Natural killer cell (primary cell): Measurements from ENCODE around the gene CEP104. TPM values are rescaled to one million over a fixed set of nuclear protein-coding genes. Genes with fewer than 3 reads are reported as not detected.

Experiments
- ATAC-seq, 3 donors: fragments of 150-1000 bp in 2 of 3; fragments of 200-7000 bp in 1 of 3; cut with Tn5 transposase; 1 replicate in 1 of 3; 2 replicates in 2 of 3; pipeline ENCODE4 v1.10.0; 2021; ENCODE audit warnings: mild to moderate bottlenecking in 2 of 3, moderate library complexity in 2 of 3
- DNase-seq, 2 donors: peaks; one replicate each; pipeline versions ENCODE4 v3.0.0 to v3.0.0-alpha.2; 2013 to 2021; ENCODE audit warnings: mixed read lengths in 1 of 2
- H3K27ac ChIP-seq: one replicate; pipeline ENCODE4 v1.5.1; 2013; ENCODE audit warnings: mild to moderate bottlenecking, low read length
- H3K27me3 ChIP-seq: one replicate; pipeline ENCODE4 v1.6.1; 2013; ENCODE audit warnings: low read length; ENCODE audit not compliant: control insufficient read depth, insufficient read depth
- H3K36me3 ChIP-seq: one replicate; pipeline ENCODE4 v1.6.1; 2013; ENCODE audit warnings: low read length; ENCODE audit not compliant: control insufficient read depth, insufficient read depth
- H3K4me1 ChIP-seq: one replicate; pipeline ENCODE4 v1.6.1; 2013; ENCODE audit warnings: low read length; ENCODE audit not compliant: control insufficient read depth, insufficient read depth
- H3K4me3 ChIP-seq: one replicate; pipeline ENCODE4 v1.5.1; 2013; ENCODE audit warnings: low read length
- H3K9me3 ChIP-seq: one replicate; pipeline ENCODE4 v1.6.1; 2013; ENCODE audit warnings: low read length; ENCODE audit not compliant: control insufficient read depth, insufficient read depth
- H3K27ac Mint-ChIP-seq, 2 donors: one replicate each; pipeline ENCODE4 v1.8.0; 2022; ENCODE audit warnings: mild to moderate bottlenecking in 2 of 2, mixed read lengths in 2 of 2, moderate library complexity in 1 of 2
- H3K27me3 Mint-ChIP-seq, 2 donors: one replicate each; pipeline ENCODE4 v1.8.0; 2022; ENCODE audit warnings: low read depth in 2 of 2, mixed read lengths in 2 of 2
- H3K36me3 Mint-ChIP-seq: one replicate; pipeline ENCODE4 v1.8.0; 2022; ENCODE audit warnings: mixed read lengths
- H3K4me1 Mint-ChIP-seq, 2 donors: one replicate each; pipeline ENCODE4 v1.8.0; 2022; ENCODE audit warnings: mixed read lengths in 2 of 2
- H3K4me3 Mint-ChIP-seq: one replicate; pipeline ENCODE4 v1.8.0; 2022; ENCODE audit warnings: mild to moderate bottlenecking, moderate library complexity, mixed read lengths
- H3K9me3 Mint-ChIP-seq, 2 donors: one replicate each; pipeline ENCODE4 v1.8.0; 2022; ENCODE audit warnings: mixed read lengths in 2 of 2
- CTCF ChIP-seq: fragments of 200-600 bp; IDR thresholded peaks from one replicate; pipeline ENCODE4 v1.8.0; 2022; ENCODE audit warnings: antibody characterized with exemption
- WGBS: methylation state at CpG from one replicate; pipeline ENCODE4 v1.1.7; 2013; ENCODE audit warnings: missing lambda C conversion rate; ENCODE audit not compliant: insufficient coverage; 5-methylcytosine and 5-hydroxymethylcytosine counted together
- intact Hi-C: fragments of 100-400 bp; cut with micrococcal nuclease; formaldehyde crosslinking; loops from one replicate; pipeline ENCODE4 v1.14.2; 2022
- total RNA-seq, 4 donors: library from RNA; stranded (reverse); fragments of 120-200 nt in 1 of 4; gene quantifications; one replicate each; pipeline versions ENCODE4 v1.2.3 to v1.2.4, GENCODE V29; 2013 to 2022

The CEP104 gene
- total RNA-seq, 3 donors from 2014 or later (not counting 1 experiment from before 2014, with no cell fraction given): 37.1 to 60.2 (median 51.8) TPM

GRCh38 chr1:3786468-3787348 is 70.3 kb downstream of the CEP104 start:
- Histone ChIP-seq H3K36me3 (peaks cover 48% of the 10 kb centered on the region), H3K4me3 (no peak overlapping the region), H3K27ac (peak overlapping the region; percentile 0), H3K9me3 (no peaks in the 10 kb centered on the region), H3K4me1 (peaks cover 32% of the 10 kb centered on the region), H3K27me3 (no peaks in the 10 kb centered on the region)
- DNase-seq (no peak), ATAC-seq (no peak)
- H3K4me3 Mint-ChIP-seq: no peak overlapping the region
- no peak for TF ChIP-seq CTCF
- H3K27me3 Mint-ChIP-seq: no peaks in the 10 kb centered on the region
- peak overlapping the region; percentile 71 to 79 for H3K27ac Mint-ChIP-seq
- no peaks in the 10 kb centered on the region for H3K9me3 Mint-ChIP-seq
- WGBS: 95% methylated on average over 45 of the region's 45 CpGs
- intact Hi-C loops: no loop called here
- H3K36me3 Mint-ChIP-seq: no peaks in the 10 kb centered on the region
- peaks cover 5 to 22% of the 10 kb centered on the region in 2 donors for H3K4me1 Mint-ChIP-seq

GRCh38 chr1:3785456-3786157 is 71.4 kb downstream of the CEP104 start:
- 96% methylated on average over 13 of the region's 14 CpGs for WGBS

GRCh38 chr1:3785045-3785444 is 72.0 kb downstream of the CEP104 start:
- WGBS: 97% methylated on average over 13 of the region's 13 CpGs
- Histone ChIP-seq H3K36me3 (peaks cover 60% of the 10 kb centered on the region), H3K4me3 (no peak overlapping the region), H3K27ac (no peak overlapping the region), H3K4me1 (peaks cover 29% of the 10 kb centered on the region), H3K9me3 (no peaks in the 10 kb centered on the region), H3K27me3 (no peaks in the 10 kb centered on the region)
- DNase-seq: no peak
- H3K4me1 Mint-ChIP-seq: peaks cover 5 to 21% of the 10 kb centered on the region in 2 donors
- no peaks in the 10 kb centered on the region for H3K9me3 Mint-ChIP-seq
- H3K36me3 Mint-ChIP-seq: peaks cover 4% of the 10 kb centered on the region
- H3K4me3 Mint-ChIP-seq: no peak overlapping the region
- no peak for ATAC-seq
- H3K27me3 Mint-ChIP-seq: no peaks in the 10 kb centered on the region
- no peak overlapping the region for H3K27ac Mint-ChIP-seq
- intact Hi-C loops: no loop called here
- TF ChIP-seq CTCF: no peak

More at GRCh38 chr1:3785456-3786157, 71.4 kb downstream of the CEP104 start:
- no peaks in the 10 kb centered on the region for H3K9me3 ChIP-seq
- peaks cover 5 to 21% of the 10 kb centered on the region in 2 donors for H3K4me1 Mint-ChIP-seq
- peaks cover 32% of the 10 kb centered on the region for H3K4me1 ChIP-seq
- H3K36me3 Mint-ChIP-seq: no peaks in the 10 kb centered on the region
- H3K4me3 ChIP-seq: no peak overlapping the region
- H3K27me3 Mint-ChIP-seq: no peaks in the 10 kb centered on the region
- H3K9me3 Mint-ChIP-seq: no peaks in the 10 kb centered on the region
- no peak overlapping the region for H3K4me3 Mint-ChIP-seq
- no peak for ATAC-seq
- H3K27ac Mint-ChIP-seq: no peak overlapping the region
- DNase-seq: no peak
- no peak overlapping the region for H3K27ac ChIP-seq
- peaks cover 55% of the 10 kb centered on the region for H3K36me3 ChIP-seq
- no peaks in the 10 kb centered on the region for H3K27me3 ChIP-seq
- intact Hi-C loops: no loop called here
- no peak for TF ChIP-seq CTCF
